ENCODE results near the gene CD36. TPM values are rescaled to one million over a fixed set of nuclear protein-coding genes. Genes with fewer than 3 reads are reported as not detected.

The CD36 gene
- total RNA-seq, 2 experiments from 2014 or later, result not detected

DNA sequence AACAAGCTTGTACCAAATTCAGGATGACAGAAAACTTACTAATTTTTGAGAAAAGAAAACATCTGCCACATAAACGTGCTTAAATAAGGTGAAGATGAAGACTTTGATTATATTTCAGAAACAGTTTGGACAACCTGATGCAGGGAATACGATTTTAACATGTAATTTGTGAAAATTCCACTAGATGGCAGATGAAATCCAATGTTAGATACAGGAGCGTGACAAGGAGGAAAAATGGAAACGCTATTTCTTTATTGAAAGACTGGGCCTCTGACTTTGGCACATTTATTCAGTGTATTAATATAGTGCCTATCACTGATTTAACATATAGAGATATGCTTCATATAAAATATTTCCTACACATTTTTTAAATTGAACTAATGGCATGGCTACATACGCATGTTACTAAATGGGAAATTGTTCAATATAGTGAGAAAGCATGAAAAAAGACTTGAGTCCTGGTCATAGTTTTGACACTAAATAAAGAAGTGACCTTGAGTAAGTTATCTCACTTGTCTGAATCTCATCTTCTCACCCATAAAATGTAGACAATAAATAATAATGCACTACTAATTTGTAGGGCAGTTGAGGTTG is 60.7 kb downstream of the CD36 start:
- CTCF ChIA-PET, result interaction anchor here (2.4 kb wide), 1 partner anchor 770 kb away, joined by 7 read pairs; no protein-coding TSS in a partner anchor
- no peak for DNase-seq
- intact Hi-C loops (cut with micrococcal nuclease), result loop anchor here (1.0 kb wide), 1 partner anchor 771 kb away; no protein-coding TSS in a partner anchor
- Mint-ChIP-seq H3K27ac (no peak overlapping the region), H3K4me1 (ENCODE audit: low read depth) (no peaks in the 10 kb centered on the region), H3K9me3 (no peaks in the 10 kb centered on the region), H3K4me3 (no peak overlapping the region), H3K36me3 (ENCODE audit: low read depth) (no peaks in the 10 kb centered on the region), H3K27me3 (ENCODE audit: low read depth) (peaks cover 2% of the 10 kb centered on the region)

DNA sequence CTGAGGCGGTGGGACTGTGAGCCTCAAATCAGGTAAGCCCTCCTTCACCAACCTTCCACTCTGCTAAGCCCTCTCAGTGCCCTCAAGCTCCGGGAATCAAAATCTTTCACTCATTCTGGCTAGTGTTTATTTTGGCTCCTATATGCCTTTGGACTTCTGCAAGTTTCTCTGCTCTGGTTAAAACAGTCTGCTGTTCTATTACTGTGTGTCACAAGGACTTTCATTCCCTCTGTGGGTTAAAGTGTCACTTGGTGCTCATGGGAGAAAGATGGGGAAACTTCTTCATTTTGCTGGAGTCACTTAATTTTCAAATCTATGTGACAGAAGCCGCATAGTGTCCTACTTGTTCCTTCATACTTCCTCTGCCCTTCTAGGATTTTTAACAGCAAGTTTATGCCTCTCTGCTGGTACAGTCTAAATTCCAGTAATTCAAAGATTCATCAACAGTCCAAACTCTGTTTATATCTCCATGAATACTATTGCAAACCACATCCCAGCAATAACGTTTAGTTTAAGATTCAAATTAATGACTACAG is 61.3 kb downstream of the CD36 start:
- no peaks in the 10 kb centered on the region for H3K9me3 Mint-ChIP-seq
- intact Hi-C loops (cut with micrococcal nuclease), result loop anchor here (1.0 kb wide), 1 partner anchor 771 kb away; no protein-coding TSS in a partner anchor
- no peak overlapping the region for H3K4me3 Mint-ChIP-seq
- no peak for DNase-seq
- no peaks in the 10 kb centered on the region for H3K4me1 Mint-ChIP-seq (ENCODE audit: low read depth)
- H3K36me3 Mint-ChIP-seq (ENCODE audit: low read depth), result no peaks in the 10 kb centered on the region
- H3K27me3 Mint-ChIP-seq (ENCODE audit: low read depth), result peaks cover 2% of the 10 kb centered on the region
- no peak overlapping the region for H3K27ac Mint-ChIP-seq
- CTCF ChIA-PET, result no interaction called here

DNA sequence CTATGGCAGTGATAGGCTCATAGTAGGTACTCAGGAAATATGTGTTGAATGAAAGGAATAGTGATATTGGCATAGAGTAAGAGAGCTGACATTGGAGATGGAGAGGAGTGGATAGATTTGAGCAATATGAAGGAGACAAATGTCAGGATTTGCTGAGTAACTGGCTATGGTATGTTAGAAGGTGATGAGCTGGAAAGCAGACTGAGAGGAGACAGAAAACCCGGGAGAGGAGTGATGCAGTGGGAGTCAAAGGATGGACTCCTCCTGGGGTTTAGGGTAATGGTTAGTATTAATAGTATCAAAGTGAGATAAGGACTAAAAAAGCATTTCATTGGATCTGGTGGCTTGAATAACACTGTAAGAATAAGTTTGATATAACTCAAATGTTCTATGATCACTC is 64.8 kb downstream of the CD36 start:
- H3K27ac Mint-ChIP-seq, result no peak overlapping the region

DNA sequence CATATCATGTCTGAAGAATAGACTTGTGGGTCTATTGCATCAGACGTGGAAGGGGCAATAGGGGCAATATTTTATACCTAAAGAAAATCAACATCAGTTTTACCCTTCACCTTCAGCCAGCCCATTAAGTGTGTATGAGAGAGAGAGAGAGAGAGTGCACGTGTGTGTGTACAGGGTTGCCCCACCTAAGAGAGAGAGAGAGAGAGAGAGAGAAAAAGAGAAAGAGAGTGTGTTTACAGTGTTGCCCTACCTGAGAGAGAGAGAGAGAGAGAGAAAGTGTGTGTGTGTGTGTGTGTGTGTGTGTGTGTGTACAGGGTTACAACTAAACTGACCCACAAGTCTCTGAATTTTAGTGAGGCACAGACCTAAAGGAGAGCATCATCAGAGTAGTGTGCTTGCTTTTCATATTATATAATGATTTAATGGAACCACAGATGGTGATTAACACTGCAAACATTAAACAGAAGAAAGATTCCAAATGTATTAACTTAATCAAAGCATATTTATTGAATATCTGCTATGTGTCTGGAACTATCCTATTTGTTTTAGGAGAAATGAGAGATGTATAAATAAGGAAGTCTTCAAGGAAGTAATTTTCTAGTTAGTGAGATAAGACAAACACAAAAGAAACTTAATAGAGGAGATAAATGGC is 66.8 kb downstream of the CD36 start:
- intact Hi-C loops (cut with micrococcal nuclease), result no loop called here
- H3K9me3 Mint-ChIP-seq, result no peaks in the 10 kb centered on the region
- no peaks in the 10 kb centered on the region for H3K4me1 Mint-ChIP-seq (ENCODE audit: low read depth)
- H3K4me3 Mint-ChIP-seq, result no peak overlapping the region
- CTCF ChIA-PET, result no interaction called here
- no peak for DNase-seq
- no peaks in the 10 kb centered on the region for H3K36me3 Mint-ChIP-seq (ENCODE audit: low read depth)
- H3K27ac Mint-ChIP-seq, result no peak overlapping the region
- peaks cover 3% of the 10 kb centered on the region for H3K27me3 Mint-ChIP-seq (ENCODE audit: low read depth)

More for the DNA sequence above, 64.8 kb downstream of the CD36 start:
- H3K36me3 Mint-ChIP-seq (ENCODE audit: low read depth), result no peaks in the 10 kb centered on the region
- no peak for DNase-seq
- no peaks in the 10 kb centered on the region for H3K4me1 Mint-ChIP-seq (ENCODE audit: low read depth)
- intact Hi-C loops (cut with micrococcal nuclease), result no loop called here
- H3K27me3 Mint-ChIP-seq (ENCODE audit: low read depth), result peaks cover 3% of the 10 kb centered on the region
- no peaks in the 10 kb centered on the region for H3K9me3 Mint-ChIP-seq
- H3K4me3 Mint-ChIP-seq, result no peak overlapping the region
- CTCF ChIA-PET, result interaction anchor here (0.6 kb wide), 1 partner anchor 265 kb away, joined by 3 read pairs; no protein-coding TSS in a partner anchor

- CTCF ChIA-PET, result no interaction called here
- intact Hi-C loops (cut with micrococcal nuclease), result no loop called here
- DNase-seq, result no peak
- no peaks in the 10 kb centered on the region for H3K36me3 Mint-ChIP-seq (ENCODE audit: low read depth)
- no peaks in the 10 kb centered on the region for H3K9me3 Mint-ChIP-seq
- H3K27me3 Mint-ChIP-seq (ENCODE audit: low read depth), result peaks cover 3% of the 10 kb centered on the region
- H3K4me1 Mint-ChIP-seq (ENCODE audit: low read depth), result no peaks in the 10 kb centered on the region
- no peak overlapping the region for H3K4me3 Mint-ChIP-seq
- no peak overlapping the region for H3K27ac Mint-ChIP-seq
Measured at GRCh38 chr7:80707318-80707717, 68.9 kb downstream of the CD36 start.

DNA sequence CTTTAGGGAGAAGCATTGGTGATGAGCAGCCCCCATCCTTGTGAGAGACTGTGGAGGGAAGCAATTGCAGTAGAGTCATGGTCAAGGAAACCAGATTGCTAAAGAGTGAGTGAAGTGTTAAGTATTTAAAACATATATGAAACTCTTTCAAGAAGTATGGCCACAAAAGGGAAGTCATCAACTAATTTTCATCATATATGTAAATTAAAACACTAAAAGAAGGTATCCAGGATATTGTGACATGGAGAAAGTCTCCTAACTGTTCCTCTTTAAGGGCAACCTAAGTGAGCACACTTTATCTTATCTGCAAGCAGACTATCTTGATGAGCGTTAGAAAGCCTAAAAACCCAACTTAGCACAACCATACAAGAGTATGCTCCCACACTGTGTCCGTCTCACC is 69.7 kb downstream of the CD36 start:
- no peaks in the 10 kb centered on the region for H3K36me3 Mint-ChIP-seq (ENCODE audit: low read depth)
- no peak overlapping the region for H3K4me3 Mint-ChIP-seq
- no peaks in the 10 kb centered on the region for H3K4me1 Mint-ChIP-seq (ENCODE audit: low read depth)
- DNase-seq, result no peak
- peaks cover 4% of the 10 kb centered on the region for H3K9me3 Mint-ChIP-seq
- peaks cover 3% of the 10 kb centered on the region for H3K27me3 Mint-ChIP-seq (ENCODE audit: low read depth)
- intact Hi-C loops (cut with micrococcal nuclease), result no loop called here
- no peak overlapping the region for H3K27ac Mint-ChIP-seq
- CTCF ChIA-PET, result no interaction called here

DNA sequence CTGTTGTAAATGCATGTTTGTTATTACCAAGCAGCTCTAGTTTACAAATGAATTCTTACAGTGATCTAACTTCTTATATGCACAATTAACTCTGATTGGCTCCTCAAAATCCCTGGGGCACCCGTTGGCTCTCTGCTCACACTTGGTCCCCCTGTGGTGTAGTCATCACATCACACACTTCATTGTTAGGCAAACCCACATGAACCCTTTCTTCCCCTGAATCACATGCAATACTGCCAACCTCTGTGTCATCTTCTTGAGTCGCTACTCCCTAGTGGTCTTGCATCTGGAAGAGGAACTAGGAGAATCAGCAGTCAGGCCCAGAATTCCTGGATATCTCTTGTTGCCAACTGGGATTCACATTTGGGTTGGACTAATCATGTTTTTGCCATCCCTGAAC is 73.1 kb downstream of the CD36 start:
- Mint-ChIP-seq H3K4me3 (no peak overlapping the region), H3K27me3 (ENCODE audit: low read depth) (no peaks in the 10 kb centered on the region), H3K9me3 (peaks cover 4% of the 10 kb centered on the region), H3K4me1 (ENCODE audit: low read depth) (no peaks in the 10 kb centered on the region), H3K27ac (no peak overlapping the region), H3K36me3 (ENCODE audit: low read depth) (no peaks in the 10 kb centered on the region)
- CTCF ChIA-PET, result no interaction called here
- intact Hi-C loops (cut with micrococcal nuclease), result no loop called here
- no peak for DNase-seq

DNA sequence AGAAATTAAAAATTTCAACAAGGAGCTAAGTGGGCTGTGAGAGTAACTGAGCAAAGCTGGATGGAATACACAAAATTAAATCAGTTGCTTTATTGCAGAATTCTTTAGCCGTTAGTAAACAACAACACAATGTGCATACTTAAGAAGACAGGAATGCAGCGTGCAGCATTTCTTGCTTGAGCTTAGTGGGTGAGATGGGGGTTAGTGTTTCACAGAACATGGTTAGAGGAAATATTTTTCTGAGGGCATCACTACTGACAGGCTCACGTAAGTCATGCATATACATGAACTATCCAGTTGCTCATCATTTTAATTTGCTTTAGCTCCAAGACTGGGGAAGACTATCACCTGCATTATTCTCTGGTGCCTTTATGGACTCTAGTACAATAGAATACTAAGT is 80.8 kb downstream of the CD36 start:
- Mint-ChIP-seq H3K4me1 (ENCODE audit: low read depth) (no peaks in the 10 kb centered on the region), H3K36me3 (ENCODE audit: low read depth) (no peaks in the 10 kb centered on the region), H3K27ac (no peak overlapping the region), H3K4me3 (no peak overlapping the region), H3K27me3 (ENCODE audit: low read depth) (no peaks in the 10 kb centered on the region), H3K9me3 (no peaks in the 10 kb centered on the region)
- no peak for DNase-seq
- CTCF ChIA-PET, result no interaction called here
- intact Hi-C loops (cut with micrococcal nuclease), result no loop called here

DNA sequence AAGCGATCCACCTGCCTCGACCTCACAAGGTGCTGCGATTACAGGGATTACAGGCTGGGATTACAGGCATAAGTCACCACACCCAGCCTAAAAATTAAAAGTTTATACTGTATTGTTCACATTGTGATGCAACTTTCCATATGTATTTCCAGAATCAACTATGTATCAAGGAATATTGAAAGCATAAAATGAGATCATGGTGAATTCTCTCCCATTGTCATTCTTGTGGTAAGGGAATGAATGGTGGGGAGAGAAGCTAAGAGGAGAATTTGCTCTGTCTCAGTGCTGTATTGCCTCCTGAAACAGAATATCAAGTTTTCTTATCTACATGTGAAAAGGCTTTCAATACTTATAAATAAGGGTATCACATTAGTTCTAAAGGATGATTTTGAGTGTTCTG is 81.7 kb downstream of the CD36 start:
- no peak for DNase-seq
- Mint-ChIP-seq H3K9me3 (no peaks in the 10 kb centered on the region), H3K36me3 (ENCODE audit: low read depth) (no peaks in the 10 kb centered on the region), H3K27ac (no peak overlapping the region), H3K4me1 (ENCODE audit: low read depth) (no peaks in the 10 kb centered on the region), H3K27me3 (ENCODE audit: low read depth) (no peaks in the 10 kb centered on the region), H3K4me3 (no peak overlapping the region)
- intact Hi-C loops (cut with micrococcal nuclease), result no loop called here
- CTCF ChIA-PET, result no interaction called here

- Mint-ChIP-seq H3K27me3 (ENCODE audit: low read depth) (no peaks in the 10 kb centered on the region), H3K36me3 (ENCODE audit: low read depth) (no peaks in the 10 kb centered on the region), H3K9me3 (no peaks in the 10 kb centered on the region), H3K27ac (no peak overlapping the region), H3K4me1 (ENCODE audit: low read depth) (no peaks in the 10 kb centered on the region), H3K4me3 (no peak overlapping the region)
- CTCF ChIA-PET, result no interaction called here
- no peak for DNase-seq
- intact Hi-C loops (cut with micrococcal nuclease), result no loop called here
Measured at GRCh38 chr7:80721883-80722615, 83.6 kb downstream of the CD36 start.

- H3K4me1 Mint-ChIP-seq (ENCODE audit: low read depth), result no peaks in the 10 kb centered on the region
- H3K27ac Mint-ChIP-seq, result no peak overlapping the region
- no peaks in the 10 kb centered on the region for H3K9me3 Mint-ChIP-seq
- intact Hi-C loops (cut with micrococcal nuclease), result no loop called here
- no peak for DNase-seq
- H3K27me3 Mint-ChIP-seq (ENCODE audit: low read depth), result no peaks in the 10 kb centered on the region
- CTCF ChIA-PET, result interaction anchor here (0.6 kb wide), 1 partner anchor 21 kb away, joined by 3 read pairs; no protein-coding TSS in a partner anchor
- no peaks in the 10 kb centered on the region for H3K36me3 Mint-ChIP-seq (ENCODE audit: low read depth)
- H3K4me3 Mint-ChIP-seq, result no peak overlapping the region
Measured at GRCh38 chr7:80722616-80723195, 84.3 kb downstream of the CD36 start.

GRCh38 chr7:80724249-80724871 is 85.9 kb downstream of the CD36 start:
- no peak overlapping the region for H3K27ac Mint-ChIP-seq
- H3K4me3 Mint-ChIP-seq, result no peak overlapping the region
- no peaks in the 10 kb centered on the region for H3K27me3 Mint-ChIP-seq (ENCODE audit: low read depth)
- intact Hi-C loops (cut with micrococcal nuclease), result no loop called here
- no peaks in the 10 kb centered on the region for H3K9me3 Mint-ChIP-seq
- CTCF ChIA-PET, result no interaction called here
- no peaks in the 10 kb centered on the region for H3K4me1 Mint-ChIP-seq (ENCODE audit: low read depth)
- no peaks in the 10 kb centered on the region for H3K36me3 Mint-ChIP-seq (ENCODE audit: low read depth)
- DNase-seq, result no peak
